ENCODE measurements around the gene YY1. TPM values are rescaled to one million over a fixed set of nuclear protein-coding genes. Genes with fewer than 3 reads are reported as not detected.
A peak's percentile ranks its signal among the peaks of the same experiment; 100 is the strongest.
"Not testable (repeated sequence)": the region's sequence is repeated elsewhere in the genome, so short reads cannot be mapped to it uniquely, and the experiment has no call there.

The YY1 gene
- total RNA-seq, 1 donor from 2014 or later = 58.9 TPM

DNA sequence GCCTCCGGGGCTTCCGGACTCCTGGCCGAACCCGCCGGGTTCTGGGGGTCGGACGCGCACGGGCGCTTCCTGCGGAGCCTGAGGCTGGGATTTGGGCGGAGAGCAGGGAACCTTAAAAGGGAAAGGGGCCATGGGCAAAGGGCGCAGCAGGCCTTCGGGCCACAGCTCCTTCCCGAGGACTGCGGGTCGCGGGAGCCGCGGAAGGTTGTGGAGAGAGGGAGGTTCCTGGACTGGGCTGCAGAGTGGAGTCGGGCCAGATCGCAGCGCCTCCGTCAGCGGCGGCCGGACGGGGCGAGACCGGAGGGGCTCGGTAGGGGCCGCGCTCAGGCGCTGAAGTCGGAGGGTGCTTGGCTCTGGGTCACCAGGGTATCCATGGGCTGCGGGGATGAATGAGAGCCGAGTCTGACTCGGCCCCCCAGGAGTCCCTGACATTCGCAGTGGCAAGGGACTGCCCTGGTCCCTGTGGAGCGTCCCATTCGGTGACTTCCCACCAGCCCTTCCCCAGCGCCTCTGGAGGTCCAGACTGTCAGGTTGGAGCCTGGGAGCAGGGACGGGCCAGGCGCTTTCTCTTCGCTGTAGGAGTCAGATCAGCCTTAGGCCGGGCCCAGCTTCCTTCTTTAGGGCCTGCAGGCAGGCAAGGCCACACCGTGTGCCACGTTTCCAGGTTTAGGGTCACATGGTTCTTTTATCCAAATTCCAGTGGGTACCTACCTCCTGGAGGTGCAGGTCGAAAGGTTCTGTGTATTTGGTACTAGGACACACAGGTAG, 68.2 kb downstream of the YY1 start:
- Histone ChIP-seq H3K9ac (peak overlapping the region; percentile 90), H3K4me2 (peak overlapping the region; percentile 86), H3K36me3 (no peaks in the 10 kb centered on the region), H3K4me1 (peaks cover 48% of the 10 kb centered on the region), H2AFZ (replicated peaks) (peak overlapping the region; percentile 60), H3K27ac (peak overlapping the region; percentile 56), H3K4me3 (peak overlapping the region; percentile 100), H3F3A (ENCODE audit: low read depth) (peaks cover 12% of the 10 kb centered on the region), H4K20me1 (ENCODE audit: low read depth) (peaks cover 69% of the 10 kb centered on the region), H3K9me3 (ENCODE audit: low read depth) (no peaks in the 10 kb centered on the region), H3K79me2 (ENCODE audit: low read depth) (peaks cover 70% of the 10 kb centered on the region), H3K27me3 (no peaks in the 10 kb centered on the region)
- Mint-ChIP-seq H3K4me1 (peaks cover 50% of the 10 kb centered on the region), H3K36me3 (peaks cover 5% of the 10 kb centered on the region), H3K9me3 (no peaks in the 10 kb centered on the region), H3K27me3 (ENCODE audit: insufficient read depth, low read depth) (peaks cover 10% of the 10 kb centered on the region), H3K4me3 (peak overlapping the region; percentile 93), H3K27ac (peak overlapping the region; percentile 87)
- DNase-seq (ENCODE audit: low spot score) = peak; percentile 62
- no peak for TF ChIP-seq EZH2phosphoT487 (IDR thresholded peaks at IDR 0.05)
- no peak for TF ChIP-seq CTCF (IDR thresholded peaks at IDR 0.05)
- TF ChIP-seq EZH2 (IDR thresholded peaks at IDR 0.05) = no peak

GRCh38 chr14:100307766-100308426, 69.0 kb downstream of the YY1 start:
- Histone ChIP-seq H3K4me2 (peak overlapping the region; percentile 86), H3K27ac (no peak overlapping the region)

GRCh38 chr14:100308427-100308792, 69.5 kb downstream of the YY1 start:
- peak overlapping the region; percentile 100 for H3K4me3 ChIP-seq
- H3K9me3 Mint-ChIP-seq; H3K9me3 ChIP-seq (ENCODE audit: low read depth); H3K27me3 Mint-ChIP-seq (ENCODE audit: insufficient read depth, low read depth); DNase-seq (ENCODE audit: low spot score); H2AFZ ChIP-seq (replicated peaks); H3K27me3 ChIP-seq; H3K27ac ChIP-seq; H3K9ac ChIP-seq; H3K27ac Mint-ChIP-seq; H3K36me3 Mint-ChIP-seq; H3K36me3 ChIP-seq: not testable (repeated sequence)
- peak overlapping the region; percentile 86 for H3K4me2 ChIP-seq
- Mint-ChIP-seq H3K4me1 (peaks cover 61% of the 10 kb centered on the region), H3K4me3 (peak overlapping the region; percentile 93)
- H3K79me2 ChIP-seq (ENCODE audit: low read depth) = peaks cover 58% of the 10 kb centered on the region
- peaks cover 57% of the 10 kb centered on the region for H4K20me1 ChIP-seq (ENCODE audit: low read depth)
- peaks cover 56% of the 10 kb centered on the region for H3K4me1 ChIP-seq
- H3F3A ChIP-seq (ENCODE audit: low read depth) = peaks cover 19% of the 10 kb centered on the region

More at GRCh38 chr14:100307766-100308426, 69.0 kb downstream of the YY1 start:
- H3K4me3 ChIP-seq = peak overlapping the region; percentile 100
- H3K4me1 ChIP-seq = peaks cover 55% of the 10 kb centered on the region
- H4K20me1 ChIP-seq (ENCODE audit: low read depth) = peaks cover 62% of the 10 kb centered on the region
- no peak for TF ChIP-seq EZH2phosphoT487 (IDR thresholded peaks at IDR 0.05)
- TF ChIP-seq EZH2 (IDR thresholded peaks at IDR 0.05) = no peak
- TF ChIP-seq CTCF (IDR thresholded peaks at IDR 0.05) = no peak
- Mint-ChIP-seq H3K9me3 (no peaks in the 10 kb centered on the region), H3K27ac (no peak overlapping the region), H3K36me3 (peaks cover under 1% of the 10 kb centered on the region), H3K4me1 (peaks cover 57% of the 10 kb centered on the region), H3K27me3 (ENCODE audit: insufficient read depth, low read depth) (peaks cover 10% of the 10 kb centered on the region), H3K4me3 (peak overlapping the region; percentile 93)
- H2AFZ ChIP-seq (replicated peaks) = no peak overlapping the region
- H3K9ac ChIP-seq = peak overlapping the region; percentile 90
- H3K9me3 ChIP-seq (ENCODE audit: low read depth) = no peaks in the 10 kb centered on the region
- H3K79me2 ChIP-seq (ENCODE audit: low read depth) = peaks cover 63% of the 10 kb centered on the region
- peaks cover 16% of the 10 kb centered on the region for H3F3A ChIP-seq (ENCODE audit: low read depth)
- H3K27me3 ChIP-seq = no peaks in the 10 kb centered on the region
- H3K36me3 ChIP-seq = no peaks in the 10 kb centered on the region
- no peak for DNase-seq (ENCODE audit: low spot score)

Measured in neural progenitor cell (in vitro differentiated cells).